H9 (cell line): ENCODE measurements around the gene ARF5. TPM values are rescaled to one million over a fixed set of nuclear protein-coding genes. Genes with fewer than 3 reads are reported as not detected.

Experiments used
- DNase-seq: peaks from one replicate; pipeline ENCODE4 v3.0.0-alpha.2; 2017
- H2AFZ ChIP-seq: one replicate; pipeline ENCODE4 v1.6.1; 2013; ENCODE audit warnings: mild to moderate bottlenecking, low read length, control low read depth, moderate library complexity
- H2AK5ac ChIP-seq: 2 replicates; pipeline ENCODE4 v1.6.1; 2013; ENCODE audit warnings: low read length, control low read depth, mixed read lengths; ENCODE audit not compliant: insufficient read length
- H2BK120ac ChIP-seq: one replicate; pipeline ENCODE4 v1.6.1; 2013; ENCODE audit warnings: low read depth, mild to moderate bottlenecking, low read length, control low read depth, inconsistent platforms; ENCODE audit not compliant: poor library complexity, severe bottlenecking
- H2BK12ac ChIP-seq: 2 replicates; pipeline ENCODE4 v1.6.1; 2013; ENCODE audit warnings: low read length, control low read depth, mixed read lengths, low read depth; ENCODE audit not compliant: insufficient read length
- H2BK15ac ChIP-seq: 2 replicates; pipeline ENCODE4 v1.6.1; 2013; ENCODE audit warnings: low read depth, low read length, control low read depth
- H2BK20ac ChIP-seq: one replicate; pipeline ENCODE4 v1.6.1; 2013; ENCODE audit warnings: low read depth, mild to moderate bottlenecking, low read length, control low read depth, inconsistent platforms; ENCODE audit not compliant: poor library complexity, severe bottlenecking
- H2BK5ac ChIP-seq: 2 replicates; pipeline ENCODE4 v1.6.1; 2013; ENCODE audit warnings: low read length, control low read depth, mixed read lengths; ENCODE audit not compliant: insufficient read length
- H3K14ac ChIP-seq: 2 replicates; pipeline ENCODE4 v1.6.1; 2013; ENCODE audit warnings: low read length, control low read depth; ENCODE audit not compliant: insufficient read depth
- H3K18ac ChIP-seq: 2 replicates; pipeline ENCODE4 v1.6.1; 2013; ENCODE audit warnings: low read depth, mild to moderate bottlenecking, mixed read lengths, low read length, control low read depth; ENCODE audit not compliant: insufficient read length
- H3K23ac ChIP-seq: 2 replicates; pipeline ENCODE4 v1.6.1; 2013; ENCODE audit warnings: low read length, control low read depth, mixed read lengths, low read depth; ENCODE audit not compliant: insufficient read length
- H3K23me2 ChIP-seq: 2 replicates; pipeline ENCODE4 v1.6.1; 2013; ENCODE audit warnings: low read depth, mild to moderate bottlenecking, mixed read lengths, low read length, control low read depth; ENCODE audit not compliant: insufficient read length, poor library complexity, severe bottlenecking
- H3K27ac ChIP-seq: 2 replicates; pipeline ENCODE4 v1.5.1; 2013; ENCODE audit warnings: low read length, control low read depth, mixed read lengths, low read depth; ENCODE audit not compliant: insufficient read length
- H3K27me3 ChIP-seq: 2 replicates; pipeline ENCODE4 v1.6.1; 2013; ENCODE audit warnings: low read length, control low read depth, inconsistent platforms; ENCODE audit not compliant: insufficient read depth
- H3K4ac ChIP-seq: 2 replicates; pipeline ENCODE4 v1.6.1; 2013; ENCODE audit warnings: low read depth, mild to moderate bottlenecking, control low read depth, inconsistent platforms, low read length, moderate library complexity
- H3K4me1 ChIP-seq: 2 replicates; pipeline ENCODE4 v1.6.1; 2013; ENCODE audit warnings: low read length, control low read depth, inconsistent platforms; ENCODE audit not compliant: insufficient read depth
- H3K4me2 ChIP-seq: 2 replicates; pipeline ENCODE4 v1.6.1; 2013; ENCODE audit warnings: low read length, control low read depth, mixed read lengths; ENCODE audit not compliant: insufficient read length, insufficient read depth
- H3K56ac ChIP-seq: 2 replicates; pipeline ENCODE4 v1.6.1; 2013; ENCODE audit warnings: low read depth, mild to moderate bottlenecking, mixed read lengths, low read length, control low read depth; ENCODE audit not compliant: insufficient read length
- H3K79me1 ChIP-seq: 2 replicates; pipeline ENCODE4 v1.6.1; 2013; ENCODE audit warnings: low read depth, mild to moderate bottlenecking, moderate library complexity, low read length, control low read depth, inconsistent platforms; ENCODE audit not compliant: insufficient read depth, poor library complexity, severe bottlenecking
- H3K79me2 ChIP-seq: 2 replicates; pipeline ENCODE4 v1.6.1; 2013; ENCODE audit warnings: low read length, control low read depth, inconsistent platforms; ENCODE audit not compliant: insufficient read depth
- H3K9ac ChIP-seq: 2 replicates; pipeline ENCODE4 v1.6.1; 2013; ENCODE audit warnings: low read length, control low read depth, mixed read lengths; ENCODE audit not compliant: insufficient read length; ENCODE audit errors: extremely low read depth
- H3K9me3 ChIP-seq: one replicate; pipeline ENCODE4 v1.6.1; 2013; ENCODE audit warnings: low read depth, low read length, inconsistent platforms; ENCODE audit not compliant: control insufficient read depth
- H3T11ph ChIP-seq: one replicate; pipeline ENCODE4 v1.6.1; 2013; ENCODE audit warnings: mild to moderate bottlenecking, low read length, control low read depth, inconsistent platforms
- H4K20me1 ChIP-seq: one replicate; pipeline ENCODE4 v1.6.1; 2013; ENCODE audit not compliant: control insufficient read depth, insufficient read length, insufficient read depth
- H4K5ac ChIP-seq: 2 replicates; pipeline ENCODE4 v1.6.1; 2013; ENCODE audit warnings: low read depth, mild to moderate bottlenecking, mixed read lengths, low read length, control low read depth; ENCODE audit not compliant: insufficient read length
- H4K8ac ChIP-seq: replicated peaks from 2 replicates; pipeline ENCODE4 v1.6.1; 2013; ENCODE audit warnings: low read length, control low read depth, mixed read lengths, low read depth; ENCODE audit not compliant: insufficient read length
- H4K91ac ChIP-seq: 2 replicates; pipeline ENCODE4 v1.6.1; 2013; ENCODE audit warnings: low read depth, mild to moderate bottlenecking, moderate library complexity, mixed read lengths, low read length, control low read depth; ENCODE audit not compliant: insufficient read length
- H3K27ac Mint-ChIP-seq, 3 experiments: 2 replicates in 2 of 3; 3 replicates in 1 of 3; pipeline ENCODE4 v1.8.0; 2020 to 2021; ENCODE audit warnings: mixed read lengths in 3 of 3, mild to moderate bottlenecking in 1 of 3, moderate library complexity in 1 of 3
- H3K27me3 Mint-ChIP-seq: 2 replicates; pipeline ENCODE4 v1.8.0; 2021; ENCODE audit warnings: low read depth, mild to moderate bottlenecking, moderate library complexity, mixed read lengths
- H3K36me3 Mint-ChIP-seq, 3 experiments: 2 replicates in 2 of 3; 3 replicates in 1 of 3; pipeline ENCODE4 v1.8.0; 2020 to 2021; ENCODE audit warnings: low read depth in 3 of 3, mixed read lengths in 3 of 3; ENCODE audit not compliant: insufficient read depth in 1 of 3
- H3K4me1 Mint-ChIP-seq, 2 experiments: 2 replicates each; pipeline ENCODE4 v1.8.0; 2020; ENCODE audit warnings: mixed read lengths in 2 of 2
- H3K4me3 Mint-ChIP-seq, 2 experiments: 2 replicates in 1 of 2; 3 replicates in 1 of 2; pipeline ENCODE4 v1.8.0; 2020 to 2021; ENCODE audit warnings: mild to moderate bottlenecking in 2 of 2, mixed read lengths in 2 of 2, moderate library complexity in 1 of 2
- H3K9me3 Mint-ChIP-seq, 2 experiments: 2 replicates in 1 of 2; 3 replicates in 1 of 2; pipeline ENCODE4 v1.8.0; 2020; ENCODE audit warnings: mild to moderate bottlenecking in 2 of 2, mixed read lengths in 2 of 2, moderate library complexity in 1 of 2
- WGBS: extraction: QIAGEN DNeasy Blood & Tissue Kit; methylation state at CpG from one replicate; pipeline ENCODE4 v1.1.7; 2013; ENCODE audit warnings: missing lambda C conversion rate, low lambda C conversion rate, mixed read lengths; ENCODE audit not compliant: insufficient read length; ENCODE audit errors: extremely low coverage; 5-methylcytosine and 5-hydroxymethylcytosine counted together
- total RNA-seq: library from RNA; stranded (reverse); gene quantifications from 2 replicates; pipeline ENCODE4 v1.2.1, GENCODE V29; 2021
- TF ChIP-seq, protein P1 (sequence below): fragments of 200-600 bp; sonication (generic); conservative IDR thresholded peaks from 3 replicates; pipeline ENCODE4 v1.8.0; 2021; ENCODE audit warnings: antibody characterized with exemption, mild to moderate bottlenecking

ARF5 gene
- total RNA-seq, 1 experiment from 2014 or later = 169 TPM

DNA sequence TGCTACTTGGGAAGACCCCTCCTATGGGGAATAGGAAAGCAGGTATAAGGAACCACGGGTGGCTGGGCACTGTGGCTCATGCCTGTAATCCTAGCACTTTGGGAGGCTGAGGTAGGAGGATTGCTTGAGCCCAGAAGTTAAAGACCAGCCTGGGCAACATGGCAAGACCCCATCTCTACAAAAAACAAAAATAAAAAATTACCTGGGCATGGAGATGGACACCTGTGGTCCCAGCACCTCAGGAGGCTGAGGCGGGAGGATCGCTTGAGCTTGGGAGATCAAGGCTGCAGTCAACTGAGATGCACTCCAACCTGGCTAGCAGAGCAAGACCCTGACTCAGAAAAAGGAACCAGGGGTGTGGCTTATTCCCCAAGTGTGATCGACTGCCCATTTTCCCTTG is 4.3 kb downstream of the ARF5 start:
- Histone ChIP-seq H2BK5ac (no peak overlapping the region), H3T11ph (no peak overlapping the region), H3K27me3 (no peaks in the 10 kb centered on the region; the same call in 1 of the 2 replicates), H2BK12ac (no peak overlapping the region), H3K23me2 (peaks cover 9% of the 10 kb centered on the region), H4K8ac (no peak overlapping the region), H3K79me2 (no peaks in the 10 kb centered on the region), H3K18ac (no peak overlapping the region), H2BK20ac (no peak overlapping the region), H3K79me1 (no peaks in the 10 kb centered on the region), H3K4me2 (no peak overlapping the region), H2AK5ac (no peak overlapping the region), H3K14ac (no peak overlapping the region), H3K9me3 (no peaks in the 10 kb centered on the region), H4K91ac (no peak overlapping the region), H3K56ac (no peak overlapping the region), H3K9ac (no peak overlapping the region), H3K23ac (no peak overlapping the region), H3K27ac (no peak overlapping the region), H3K4me1 (no peaks in the 10 kb centered on the region), H2AFZ (no peak overlapping the region), H3K4ac (no peak overlapping the region), H2BK15ac (no peak overlapping the region), H2BK120ac (no peak overlapping the region), H4K5ac (no peak overlapping the region), H4K20me1 (no peaks in the 10 kb centered on the region)
- Mint-ChIP-seq H3K36me3 (peaks cover 24 to 28% (median 26%) of the 10 kb centered on the region in 3 experiments), H3K4me3 (no peak overlapping the region; a peak in 1 of 5 replicates), H3K4me1 (peaks cover 3 to 10% of the 10 kb centered on the region in 2 experiments), H3K9me3 (no peaks in the 10 kb centered on the region), H3K27ac (no peak overlapping the region), H3K27me3 (peaks cover 18% of the 10 kb centered on the region)
- no peak for DNase-seq
- TF ChIP-seq, protein P1, sequence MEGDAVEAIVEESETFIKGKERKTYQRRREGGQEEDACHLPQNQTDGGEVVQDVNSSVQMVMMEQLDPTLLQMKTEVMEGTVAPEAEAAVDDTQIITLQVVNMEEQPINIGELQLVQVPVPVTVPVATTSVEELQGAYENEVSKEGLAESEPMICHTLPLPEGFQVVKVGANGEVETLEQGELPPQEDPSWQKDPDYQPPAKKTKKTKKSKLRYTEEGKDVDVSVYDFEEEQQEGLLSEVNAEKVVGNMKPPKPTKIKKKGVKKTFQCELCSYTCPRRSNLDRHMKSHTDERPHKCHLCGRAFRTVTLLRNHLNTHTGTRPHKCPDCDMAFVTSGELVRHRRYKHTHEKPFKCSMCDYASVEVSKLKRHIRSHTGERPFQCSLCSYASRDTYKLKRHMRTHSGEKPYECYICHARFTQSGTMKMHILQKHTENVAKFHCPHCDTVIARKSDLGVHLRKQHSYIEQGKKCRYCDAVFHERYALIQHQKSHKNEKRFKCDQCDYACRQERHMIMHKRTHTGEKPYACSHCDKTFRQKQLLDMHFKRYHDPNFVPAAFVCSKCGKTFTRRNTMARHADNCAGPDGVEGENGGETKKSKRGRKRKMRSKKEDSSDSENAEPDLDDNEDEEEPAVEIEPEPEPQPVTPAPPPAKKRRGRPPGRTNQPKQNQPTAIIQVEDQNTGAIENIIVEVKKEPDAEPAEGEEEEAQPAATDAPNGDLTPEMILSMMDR = no peak
- WGBS = no CpG with 5 or more reads among the region's 4 CpGs
